ENCODE measurements around the gene ITIH4.
A peak's percentile ranks its signal among the peaks of the same experiment; 100 is the strongest.

ITIH4 gene

GRCh38 chr3:52857133-52857532 is 26.7 kb upstream of the ITIH4 start:
- Histone ChIP-seq H3K4me1 (ENCODE audit: low read length) (peaks cover 7% of the 10 kb centered on the region), H3K27me3 (ENCODE audit: low read depth, low read length) (no peaks in the 10 kb centered on the region), H3K4me2 (ENCODE audit: low read length) (no peak overlapping the region), H3K9ac (ENCODE audit: low read length) (no peak overlapping the region), H3K9me3 (ENCODE audit: insufficient read depth, low read length) (no peaks in the 10 kb centered on the region), H3K79me2 (ENCODE audit: low read length) (no peaks in the 10 kb centered on the region), H4K20me1 (ENCODE audit: insufficient read depth, low read length) (no peaks in the 10 kb centered on the region), H2AFZ (ENCODE audit: low read depth, low read length) (no peak overlapping the region), H3K27ac (ENCODE audit: low read length) (no peak overlapping the region), H3K4me3 (ENCODE audit: low read length) (no peak overlapping the region), H3K36me3 (replicated peaks; ENCODE audit: low read depth, low read length) (no peaks in the 10 kb centered on the region)
- TF ChIP-seq EZH2phosphoT487 (IDR thresholded peaks at IDR 0.05; ENCODE audit: low read depth), result no peak
- no peak for TF ChIP-seq CTCF (IDR thresholded peaks at IDR 0.05; ENCODE audit: low read depth, low read length)

- no peaks in the 10 kb centered on the region for H3K27me3 ChIP-seq (ENCODE audit: low read depth, low read length)
- no peak overlapping the region for H2AFZ ChIP-seq (ENCODE audit: low read depth, low read length)
- H4K20me1 ChIP-seq (ENCODE audit: insufficient read depth, low read length), result no peaks in the 10 kb centered on the region
- H3K4me3 ChIP-seq (ENCODE audit: low read length), result no peak overlapping the region
- no peaks in the 10 kb centered on the region for H3K79me2 ChIP-seq (ENCODE audit: low read length)
- TF ChIP-seq EZH2phosphoT487 (IDR thresholded peaks at IDR 0.05; ENCODE audit: low read depth) (no peak), CTCF (IDR thresholded peaks at IDR 0.05; ENCODE audit: low read depth, low read length) (no peak)
- peak overlapping the region; percentile 26; the same call in 1 of the 2 replicates for H3K4me2 ChIP-seq (ENCODE audit: low read length)
- no peak overlapping the region for H3K27ac ChIP-seq (ENCODE audit: low read length)
- no peak overlapping the region for H3K9ac ChIP-seq (ENCODE audit: low read length)
- H3K36me3 ChIP-seq (replicated peaks; ENCODE audit: low read depth, low read length), result no peaks in the 10 kb centered on the region
- peaks cover 7% of the 10 kb centered on the region for H3K4me1 ChIP-seq (ENCODE audit: low read length)
- H3K9me3 ChIP-seq (ENCODE audit: insufficient read depth, low read length), result no peaks in the 10 kb centered on the region
These were observed 26.2 kb upstream of the ITIH4 start for GRCh38 chr3:52856666-52857065.

GRCh38 chr3:52854013-52854412 is 23.5 kb upstream of the ITIH4 start:
- Histone ChIP-seq H3K4me2 (ENCODE audit: low read length) (no peak overlapping the region), H3K9me3 (ENCODE audit: insufficient read depth, low read length) (no peaks in the 10 kb centered on the region), H3K4me1 (ENCODE audit: low read length) (peaks cover 7% of the 10 kb centered on the region), H3K9ac (ENCODE audit: low read length) (no peak overlapping the region), H3K79me2 (ENCODE audit: low read length) (no peaks in the 10 kb centered on the region), H3K27ac (ENCODE audit: low read length) (no peak overlapping the region), H3K4me3 (ENCODE audit: low read length) (no peak overlapping the region), H4K20me1 (ENCODE audit: insufficient read depth, low read length) (no peaks in the 10 kb centered on the region), H3K27me3 (ENCODE audit: low read depth, low read length) (no peaks in the 10 kb centered on the region), H2AFZ (ENCODE audit: low read depth, low read length) (no peak overlapping the region), H3K36me3 (replicated peaks; ENCODE audit: low read depth, low read length) (no peaks in the 10 kb centered on the region)
- TF ChIP-seq EZH2phosphoT487 (IDR thresholded peaks at IDR 0.05; ENCODE audit: low read depth) (no peak), CTCF (IDR thresholded peaks at IDR 0.05; ENCODE audit: low read depth, low read length) (no peak)

GRCh38 chr3:52852419-52852818 is 21.9 kb upstream of the ITIH4 start:
- Histone ChIP-seq H3K27me3 (ENCODE audit: low read depth, low read length) (no peaks in the 10 kb centered on the region), H2AFZ (ENCODE audit: low read depth, low read length) (no peak overlapping the region), H3K9me3 (ENCODE audit: insufficient read depth, low read length) (no peaks in the 10 kb centered on the region), H3K9ac (ENCODE audit: low read length) (no peak overlapping the region), H3K4me3 (ENCODE audit: low read length) (no peak overlapping the region), H3K4me2 (ENCODE audit: low read length) (no peak overlapping the region), H3K4me1 (ENCODE audit: low read length) (peaks cover 7% of the 10 kb centered on the region), H4K20me1 (ENCODE audit: insufficient read depth, low read length) (no peaks in the 10 kb centered on the region), H3K27ac (ENCODE audit: low read length) (no peak overlapping the region), H3K79me2 (ENCODE audit: low read length) (no peaks in the 10 kb centered on the region), H3K36me3 (replicated peaks; ENCODE audit: low read depth, low read length) (no peaks in the 10 kb centered on the region)
- TF ChIP-seq EZH2phosphoT487 (IDR thresholded peaks at IDR 0.05; ENCODE audit: low read depth) (no peak), CTCF (IDR thresholded peaks at IDR 0.05; ENCODE audit: low read depth, low read length) (no peak)

Data from OCI-LY3 (cell line).